HepG2 (cell line): Measurements from ENCODE around the gene CLUH. TPM values are rescaled to one million over a fixed set of nuclear protein-coding genes. Genes with fewer than 3 reads are reported as not detected.

Source experiments
- ADNP ChIP-seq: sonication (generic); formaldehyde crosslinking; IDR thresholded peaks from 2 replicates; pipeline ENCODE4 v1.4.0; 2020; ENCODE audit warnings: missing genetic modification reagents
- AGO1 ChIP-seq: fragments of 200-400 bp; formaldehyde crosslinking; IDR thresholded peaks from 2 replicates; pipeline ENCODE4 v1.6.1; 2017; ENCODE audit warnings: mild to moderate bottlenecking, low read depth, low read length, moderate library complexity; ENCODE audit not compliant: poor library complexity, severe bottlenecking
- CREB1 ChIP-seq, 2 experiments: fragments of 450-650 bp in 1 of 2; IDR thresholded peaks; 2 replicates each; pipeline ENCODE4 v1.6.1; 2016 to 2017; ENCODE audit warnings: control low read depth in 1 of 2, mild to moderate bottlenecking in 1 of 2, missing compliant biosample characterization in 1 of 2, missing genetic modification characterization in 1 of 2
- DNMT3B ChIP-seq: conservative IDR thresholded peaks from 2 replicates; pipeline ENCODE4 v1.6.1; 2016; ENCODE audit warnings: missing biosample characterization, control low read depth
- FOXA3 ChIP-seq: IDR thresholded peaks from 2 replicates; pipeline ENCODE4 v1.6.1; 2016; ENCODE audit warnings: missing genetic modification reagents, missing compliant biosample characterization
- KAT2B ChIP-seq: fragments of 150-350 bp; IDR thresholded peaks from 2 replicates; pipeline ENCODE4 v1.6.1; 2014; ENCODE audit warnings: low read depth, low read length, borderline replicate concordance
- NFAT5 ChIP-seq: sonication (generic); formaldehyde crosslinking; IDR thresholded peaks from 2 replicates; pipeline ENCODE4 v1.4.0; 2020; ENCODE audit warnings: missing genetic modification reagents
- NFYB ChIP-seq: sonication (generic); formaldehyde crosslinking; IDR thresholded peaks from 2 replicates; pipeline ENCODE4 v1.4.0; 2020; ENCODE audit warnings: missing genetic modification reagents
- NR0B2 ChIP-seq: sonication (generic); formaldehyde crosslinking; IDR thresholded peaks from 2 replicates; pipeline ENCODE4 v1.4.0; 2020; ENCODE audit warnings: mild to moderate bottlenecking, missing genetic modification reagents
- PCBP1 ChIP-seq: fragments of 200-400 bp; formaldehyde crosslinking; IDR thresholded peaks from 2 replicates; pipeline ENCODE4 v1.6.1; 2017; ENCODE audit warnings: mild to moderate bottlenecking, low read depth, low read length, borderline replicate concordance
- RBM22 ChIP-seq: fragments of 200-400 bp; formaldehyde crosslinking; optimal IDR thresholded peaks from 2 replicates; pipeline ENCODE3; 2017; ENCODE audit warnings: mild to moderate bottlenecking, low read length, moderate library complexity
- SMAD3 ChIP-seq: sonication (generic); formaldehyde crosslinking; IDR thresholded peaks from 2 replicates; pipeline ENCODE4 v1.4.0; 2020; ENCODE audit warnings: missing genetic modification reagents
- SP1 ChIP-seq, 2 experiments: fragments of 450-650 bp in 1 of 2; sonication (generic) in 1 of 2; formaldehyde crosslinking in 1 of 2; IDR thresholded peaks; 2 replicates each; pipeline versions ENCODE4 v1.4.0 to v1.6.1; 2016 to 2020; ENCODE audit warnings: missing genetic modification reagents in 1 of 2
- WIZ ChIP-seq: sonication (generic); formaldehyde crosslinking; IDR thresholded peaks from 2 replicates; pipeline ENCODE4 v1.5.1; 2020; ENCODE audit warnings: mild to moderate bottlenecking, missing genetic modification reagents
- YEATS4 ChIP-seq: sonication (generic); formaldehyde crosslinking; IDR thresholded peaks from 2 replicates; pipeline ENCODE4 v1.4.0; 2020; ENCODE audit warnings: missing genetic modification reagents, borderline replicate concordance
- ZBTB21 ChIP-seq: sonication (generic); formaldehyde crosslinking; IDR thresholded peaks from 2 replicates; pipeline ENCODE4 v1.4.0; 2020; ENCODE audit warnings: missing genetic modification reagents
- ZBTB44 ChIP-seq: sonication (generic); formaldehyde crosslinking; IDR thresholded peaks from 2 replicates; pipeline ENCODE4 v1.4.0; 2020; ENCODE audit warnings: missing genetic modification reagents
- ZFP62 ChIP-seq: sonication (generic); formaldehyde crosslinking; IDR thresholded peaks from 2 replicates; pipeline ENCODE4 v1.4.0; 2020; ENCODE audit warnings: missing genetic modification reagents
- ZIK1 ChIP-seq: sonication (generic); formaldehyde crosslinking; IDR thresholded peaks from 2 replicates; pipeline ENCODE4 v1.5.0; 2020; ENCODE audit warnings: mild to moderate bottlenecking, low read depth, missing genetic modification reagents, borderline replicate concordance
- ZNF138 ChIP-seq: sonication (generic); formaldehyde crosslinking; IDR thresholded peaks from 2 replicates; pipeline ENCODE4 v1.5.0; 2020; ENCODE audit warnings: mild to moderate bottlenecking, low read depth, missing genetic modification reagents
- ZNF563 ChIP-seq: sonication (generic); formaldehyde crosslinking; IDR thresholded peaks from 2 replicates; pipeline ENCODE4 v1.8.0; 2022; ENCODE audit warnings: mild to moderate bottlenecking, moderate library complexity, missing genetic modification reagents
- ZNF619 ChIP-seq: sonication (generic); formaldehyde crosslinking; IDR thresholded peaks from 2 replicates; pipeline ENCODE4 v1.4.0; 2020; ENCODE audit warnings: mild to moderate bottlenecking, missing genetic modification reagents
- ZNF703 ChIP-seq: sonication (generic); formaldehyde crosslinking; IDR thresholded peaks from 2 replicates; pipeline ENCODE4 v1.5.1; 2020; ENCODE audit warnings: missing genetic modification reagents, mild to moderate bottlenecking, moderate library complexity, borderline replicate concordance
- polyA plus RNA-seq, 8 experiments: library from polyadenylated mRNA; depleted of rRNA in 3 of 8; stranded (reverse) in 7 of 8; unstranded in 1 of 8; fragments of >200 nt; fragmentation: Illumina TruSeq in 4 of 8; extraction: Trizol in 4 of 8; gene quantifications; 2 replicates each; pipeline versions ENCODE4 v1.2.1 to v1.2.3, GENCODE V29; 2011 to 2016; ENCODE audit warnings: low read depth in 4 of 8, missing spikeins in 1 of 8, mixed read lengths in 1 of 8; ENCODE audit not compliant: insufficient read depth in 1 of 8
- total RNA-seq, 5 experiments: library from RNA; depleted of rRNA; stranded (reverse); fragments of >200 nt; fragmentation: Illumina TruSeq; extraction: Trizol; gene quantifications; 2 replicates each; pipeline ENCODE4 v1.2.3, GENCODE V29; 2016; ENCODE audit warnings: low read depth in 1 of 5

CLUH gene
- total and polyA plus RNA-seq, 2 of the 13 experiments (the other 11 are each of a cell fraction or from before 2014, with no cell fraction given), result 30.9 to 60.5 TPM

- TF ChIP-seq NFAT5 (CRISPR knock-in tag) (no peak), ZNF619 (CRISPR knock-in tag) (no peak), NR0B2 (CRISPR knock-in tag) (no peak), DNMT3B (CRISPR knock-in tag) (no peak), RBM22 (peak; percentile 10), YEATS4 (CRISPR knock-in tag) (no peak), SMAD3 (CRISPR knock-in tag) (no peak), PCBP1 (no peak), ZFP62 (no peak), ZBTB44 (CRISPR knock-in tag) (no peak), ZNF138 (no peak), KAT2B (no peak), ZNF703 (CRISPR knock-in tag) (no peak), CREB1 (IDR thresholded peaks at IDR 0.05) (no peak), CREB1 (CRISPR knock-in tag; IDR thresholded peaks at IDR 0.05) (no peak), FOXA3 (CRISPR knock-in tag) (no peak), SP1 (IDR thresholded peaks at IDR 0.05) (no peak), SP1 (CRISPR knock-in tag; IDR thresholded peaks at IDR 0.05) (no peak), ZIK1 (no peak), NFYB (CRISPR knock-in tag) (no peak), ZBTB21 (CRISPR knock-in tag) (no peak), ZNF563 (CRISPR knock-in tag) (no peak), ADNP (CRISPR knock-in tag) (no peak), WIZ (CRISPR knock-in tag) (no peak), AGO1 (peak; percentile 70)
Observed at GRCh38 chr17:2688351-2689342, 22.9 kb downstream of the CLUH start (continued).
